GM06990 (cell line): ENCODE results near the gene RAB6A.

ENCODE experiments used
- DNase-seq: peaks from one replicate; pipeline ENCODE4 v3.0.0-alpha.2; 2011; ENCODE audit not compliant: insufficient read length; ENCODE audit errors: extremely low read depth
- H3K27me3 ChIP-seq: replicated peaks from 2 replicates; pipeline ENCODE4 v1.6.0; 2011; ENCODE audit warnings: low read length; ENCODE audit not compliant: control insufficient read depth, insufficient read depth
- H3K36me3 ChIP-seq: 2 replicates; pipeline ENCODE4 v1.5.1; 2011; ENCODE audit warnings: low read length; ENCODE audit not compliant: control insufficient read depth, insufficient read depth
- H3K4me3 ChIP-seq: replicated peaks from 2 replicates; pipeline ENCODE4 v1.5.1; 2011; ENCODE audit warnings: low read depth, mild to moderate bottlenecking, control low read depth, low read length
- TF ChIP-seq, protein P1 (sequence below): IDR thresholded peaks from 2 replicates; pipeline ENCODE4 v1.5.1; 2011; ENCODE audit warnings: low read length, control low read depth, mild to moderate bottlenecking, inconsistent platforms; ENCODE audit not compliant: insufficient read depth, poor library complexity, severe bottlenecking

RAB6A gene

DNA sequence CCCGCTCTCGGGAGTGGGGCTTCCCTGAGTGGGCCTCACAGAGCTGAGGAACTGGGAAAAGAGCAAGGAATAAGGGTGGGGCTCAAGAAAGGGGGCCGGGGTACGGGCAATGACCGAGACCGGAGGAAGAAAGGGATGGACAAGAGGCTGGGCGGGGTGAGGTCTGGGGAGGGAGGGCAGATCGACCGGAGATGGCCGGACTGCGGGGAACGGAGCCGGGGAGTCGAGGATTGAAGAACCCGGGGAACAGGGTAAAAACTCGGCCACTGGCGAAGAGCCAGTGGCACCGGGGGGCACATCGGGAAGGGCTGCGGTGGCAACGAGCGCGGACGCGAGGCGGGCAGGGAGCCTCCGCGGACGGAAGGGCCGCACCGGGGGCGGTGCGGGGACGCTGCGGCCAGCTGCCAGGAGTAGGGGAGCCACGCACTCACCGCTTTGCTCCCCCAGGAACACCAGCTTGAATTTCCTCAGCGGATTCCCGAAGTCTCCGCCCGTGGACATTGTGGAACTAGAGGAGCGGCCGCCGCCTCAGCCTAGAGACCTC, 667 bp downstream of the RAB6A start:
- peak overlapping the region; percentile 92 for H3K4me3 ChIP-seq
- peak; percentile 57 for DNase-seq
- H3K27me3 ChIP-seq: no peaks in the 10 kb centered on the region
- H3K36me3 ChIP-seq: no peaks in the 10 kb centered on the region
- TF ChIP-seq, protein P1, sequence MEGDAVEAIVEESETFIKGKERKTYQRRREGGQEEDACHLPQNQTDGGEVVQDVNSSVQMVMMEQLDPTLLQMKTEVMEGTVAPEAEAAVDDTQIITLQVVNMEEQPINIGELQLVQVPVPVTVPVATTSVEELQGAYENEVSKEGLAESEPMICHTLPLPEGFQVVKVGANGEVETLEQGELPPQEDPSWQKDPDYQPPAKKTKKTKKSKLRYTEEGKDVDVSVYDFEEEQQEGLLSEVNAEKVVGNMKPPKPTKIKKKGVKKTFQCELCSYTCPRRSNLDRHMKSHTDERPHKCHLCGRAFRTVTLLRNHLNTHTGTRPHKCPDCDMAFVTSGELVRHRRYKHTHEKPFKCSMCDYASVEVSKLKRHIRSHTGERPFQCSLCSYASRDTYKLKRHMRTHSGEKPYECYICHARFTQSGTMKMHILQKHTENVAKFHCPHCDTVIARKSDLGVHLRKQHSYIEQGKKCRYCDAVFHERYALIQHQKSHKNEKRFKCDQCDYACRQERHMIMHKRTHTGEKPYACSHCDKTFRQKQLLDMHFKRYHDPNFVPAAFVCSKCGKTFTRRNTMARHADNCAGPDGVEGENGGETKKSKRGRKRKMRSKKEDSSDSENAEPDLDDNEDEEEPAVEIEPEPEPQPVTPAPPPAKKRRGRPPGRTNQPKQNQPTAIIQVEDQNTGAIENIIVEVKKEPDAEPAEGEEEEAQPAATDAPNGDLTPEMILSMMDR: no peak

DNA sequence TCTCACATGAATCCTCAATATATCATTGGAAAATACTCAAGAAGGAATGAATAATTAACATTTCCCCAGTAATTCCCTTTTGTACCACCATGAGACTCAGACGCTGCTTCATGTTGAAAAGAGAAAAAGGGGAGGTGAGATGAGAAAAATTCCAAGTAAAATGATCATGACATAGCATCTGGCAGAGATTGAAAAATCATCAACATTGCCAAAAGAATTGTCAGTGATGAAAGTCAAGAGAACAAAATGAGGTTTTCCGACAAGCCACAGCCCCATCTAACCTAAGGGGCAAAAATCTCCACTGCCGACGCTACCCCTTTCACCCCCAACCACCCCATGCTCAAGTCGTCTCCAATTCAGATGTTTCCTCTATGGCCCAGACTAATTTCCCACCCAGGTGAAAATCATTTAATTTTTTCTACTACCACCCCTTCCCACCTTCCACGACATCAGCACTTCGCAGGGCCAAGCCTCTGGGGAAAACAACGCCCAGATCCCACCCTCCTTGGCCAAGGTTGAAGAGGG, 1.2 kb downstream of the RAB6A start:
- Histone ChIP-seq H3K27me3 (no peaks in the 10 kb centered on the region), H3K4me3 (peak overlapping the region; percentile 92), H3K36me3 (no peaks in the 10 kb centered on the region)
- DNase-seq: no peak
- TF ChIP-seq, protein P1: no peak

DNA sequence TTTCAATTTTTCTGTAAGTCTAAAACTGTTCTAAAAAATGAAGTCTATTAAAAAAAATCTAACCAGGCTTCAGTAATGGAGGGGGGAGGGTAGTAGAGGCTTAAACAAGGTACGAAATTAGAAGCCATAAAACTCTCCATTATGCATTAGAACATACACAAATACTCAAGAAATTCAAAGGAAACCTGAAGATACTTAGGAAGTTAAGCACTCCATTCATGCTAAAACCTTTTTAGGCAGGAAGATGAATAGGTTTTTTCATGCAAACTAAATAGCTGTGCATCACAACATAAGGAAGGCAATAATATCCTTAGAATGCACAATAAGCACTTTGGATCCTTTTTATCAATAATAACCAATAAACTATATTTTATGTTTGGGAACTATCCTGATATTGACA, 2.4 kb downstream of the RAB6A start:
- H3K4me3 ChIP-seq: no peak overlapping the region
- no peak for DNase-seq
- TF ChIP-seq, protein P1: no peak

DNA sequence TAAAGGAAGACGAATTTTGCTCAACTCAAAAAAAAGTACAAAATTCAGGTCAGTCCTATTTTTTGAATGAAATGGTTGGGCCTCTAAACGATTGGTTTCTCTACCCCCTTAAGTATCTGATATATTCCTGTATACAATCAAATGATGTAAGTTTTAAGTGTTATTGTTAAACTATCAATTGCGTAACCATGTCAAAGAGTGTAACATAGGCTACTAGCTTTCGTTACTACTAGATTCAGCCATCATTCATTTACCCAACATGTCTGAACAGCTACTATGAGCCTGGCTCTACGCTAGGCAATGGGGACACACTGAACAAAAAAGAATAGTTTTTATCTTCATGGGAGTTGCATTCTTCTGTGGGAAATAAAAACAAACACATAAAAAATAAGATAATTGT, 3.3 kb downstream of the RAB6A start:
- no peak for DNase-seq

More for the DNA sequence above, 2.4 kb downstream of the RAB6A start:
- Histone ChIP-seq H3K36me3 (no peaks in the 10 kb centered on the region), H3K27me3 (no peaks in the 10 kb centered on the region)

DNA sequence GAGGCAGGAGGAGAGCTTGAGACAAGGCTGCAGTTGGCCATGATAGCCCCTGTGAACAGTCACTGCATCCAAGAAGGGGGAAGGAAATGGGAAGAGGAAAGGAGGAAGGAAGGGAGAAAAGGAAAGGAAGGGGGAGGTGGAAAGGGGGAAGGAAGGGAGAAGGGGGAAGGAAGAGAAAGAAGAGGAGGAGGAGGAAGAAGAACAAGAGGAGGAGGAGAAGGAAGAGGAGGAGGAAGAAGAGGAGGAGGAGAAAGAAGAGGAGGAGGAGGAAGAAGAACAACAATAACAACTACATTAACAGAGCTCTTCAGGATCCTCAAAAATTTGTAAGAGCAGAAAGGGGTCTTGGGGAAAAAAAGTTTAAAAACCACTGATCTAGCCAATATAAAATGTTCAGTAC, 5.2 kb downstream of the RAB6A start:
- DNase-seq: no peak
- TF ChIP-seq, protein P1: no peak
- H3K27me3 ChIP-seq: no peaks in the 10 kb centered on the region
- H3K4me3 ChIP-seq: no peak overlapping the region
- no peaks in the 10 kb centered on the region for H3K36me3 ChIP-seq

More for the DNA sequence above, 3.3 kb downstream of the RAB6A start:
- Histone ChIP-seq H3K36me3 (no peaks in the 10 kb centered on the region), H3K27me3 (no peaks in the 10 kb centered on the region), H3K4me3 (no peak overlapping the region)
- TF ChIP-seq, protein P1: no peak

DNA sequence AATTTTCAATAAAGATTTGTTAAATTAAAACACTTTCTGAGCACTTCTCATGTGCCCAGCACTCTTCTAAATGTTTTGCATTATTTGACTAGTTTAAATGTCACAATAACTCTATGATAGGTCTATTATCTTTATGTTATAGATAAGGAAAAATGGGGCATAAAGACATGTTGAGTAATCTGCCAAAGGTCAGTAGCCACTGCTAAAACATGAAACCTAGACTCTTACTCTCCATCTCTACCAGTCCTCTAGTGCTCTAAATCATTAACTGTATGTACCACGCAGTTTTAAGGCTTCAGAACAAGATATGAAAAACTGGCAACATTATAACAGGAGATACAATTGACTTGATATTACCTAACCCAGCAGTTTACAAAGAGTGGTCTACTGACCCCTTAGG, 6.9 kb downstream of the RAB6A start:
- TF ChIP-seq, protein P1: no peak
- no peak for DNase-seq
- Histone ChIP-seq H3K36me3 (no peaks in the 10 kb centered on the region), H3K4me3 (no peak overlapping the region), H3K27me3 (no peaks in the 10 kb centered on the region)
